B cell (primary cell): ENCODE measurements around the gene STXBP1. TPM values are rescaled to one million over a fixed set of nuclear protein-coding genes. Genes with fewer than 3 reads are reported as not detected.

ENCODE experiments used
- ATAC-seq: fragments of 200-7000 bp; cut with Tn5 transposase; one replicate; pipeline ENCODE4 v1.10.0; 2021; ENCODE audit warnings: low read depth, mild to moderate bottlenecking, moderate number of reproducible peaks, moderate library complexity
- CTCF ChIA-PET: fragments of 350-600 bp; sonication (Branson Sonifier 250); formaldehyde crosslinking; loops from one replicate; lab custom pipeline; 2021; ENCODE audit warnings: antibody characterized with exemption, inconsistent platforms; lab: Charles Lee
- POLR2A ChIA-PET: fragments of 350-600 bp; sonication (Branson Sonifier 250); formaldehyde crosslinking; loops from one replicate; lab custom pipeline; 2021; ENCODE audit warnings: antibody characterized with exemption; lab: Charles Lee
- DNase-seq: peaks from one replicate; pipeline ENCODE4 v3.0.0; 2013
- H2AFZ ChIP-seq: 2 replicates; pipeline ENCODE4 v1.6.1; 2012; ENCODE audit warnings: mild to moderate bottlenecking, low read depth, low read length; ENCODE audit not compliant: insufficient read depth, poor library complexity, severe bottlenecking
- H3K27ac ChIP-seq, 2 donors: 1 replicate in 1 of 2; 2 replicates in 1 of 2; pipeline ENCODE4 v1.5.1; 2012 to 2013; ENCODE audit warnings: low read length in 2 of 2, mild to moderate bottlenecking in 2 of 2, moderate library complexity in 1 of 2
- H3K27me3 ChIP-seq, 4 experiments: fragments of 200-600 bp in 1 of 4; sonication (generic) in 1 of 4; replicated peaks in 1 of 4; 1 replicate in 2 of 4; 2 replicates in 2 of 4; pipeline versions ENCODE4 v1.6.1 to v1.7.0; 2013 to 2016; ENCODE audit warnings: low read length in 3 of 4, mild to moderate bottlenecking in 2 of 4, mixed read lengths in 1 of 4, moderate library complexity in 1 of 4; ENCODE audit not compliant: insufficient read depth in 4 of 4, control insufficient read depth in 3 of 4; ENCODE audit errors: control extremely low read depth in 1 of 4
- H3K36me3 ChIP-seq, 2 experiments: replicated peaks in 1 of 2; 1 replicate in 1 of 2; 2 replicates in 1 of 2; pipeline versions ENCODE4 v1.6.1 to v1.7.1; 2013; ENCODE audit warnings: low read length in 1 of 2; ENCODE audit not compliant: insufficient read depth in 2 of 2, control insufficient read depth in 1 of 2; ENCODE audit errors: control extremely low read depth in 1 of 2, extremely low read depth in 1 of 2
- H3K4me1 ChIP-seq, 2 donors: fragments of 200-600 bp in 1 of 2; sonication (generic) in 1 of 2; 1 replicate in 1 of 2; 2 replicates in 1 of 2; pipeline versions ENCODE4 v1.5.1 to v1.6.1; 2013 to 2017; ENCODE audit warnings: low read length in 2 of 2; ENCODE audit not compliant: control insufficient read depth in 2 of 2, insufficient read depth in 2 of 2
- H3K4me2 ChIP-seq: replicated peaks from 2 replicates; pipeline ENCODE3; 2012; ENCODE audit warnings: mild to moderate bottlenecking, low read depth, low read length; ENCODE audit not compliant: poor library complexity, severe bottlenecking
- H3K4me3 ChIP-seq, 5 experiments: fragments of 200-600 bp in 1 of 5; sonication (generic) in 1 of 5; 1 replicate in 3 of 5; 2 replicates in 2 of 5; pipeline versions ENCODE4 v1.5.1 to v1.7.0; 2011 to 2016; ENCODE audit warnings: low read length in 4 of 5, mild to moderate bottlenecking in 4 of 5, low read depth in 2 of 5, control low read depth in 1 of 5, moderate library complexity in 1 of 5; ENCODE audit not compliant: insufficient read depth in 1 of 5; ENCODE audit errors: control extremely low read depth in 1 of 5, extremely low read depth in 1 of 5
- H3K79me2 ChIP-seq: fragments of 200-600 bp; sonication (generic); one replicate; pipeline ENCODE4 v1.6.0; 2016; ENCODE audit warnings: low read length; ENCODE audit not compliant: control insufficient read depth, insufficient read depth
- H3K9ac ChIP-seq: fragments of 200-600 bp; sonication (generic); 2 replicates; pipeline ENCODE4 v1.6.1; 2017; ENCODE audit warnings: mild to moderate bottlenecking, low read length, moderate library complexity
- H3K9me3 ChIP-seq, 3 donors: one replicate each; pipeline versions ENCODE4 v1.6.1 to v1.7.1; 2013; ENCODE audit warnings: low read length in 2 of 3; ENCODE audit not compliant: control insufficient read depth in 2 of 3, insufficient read depth in 1 of 3; ENCODE audit errors: control extremely low read depth in 1 of 3
- H4K20me1 ChIP-seq: 2 replicates; pipeline ENCODE4 v1.6.0; 2012; ENCODE audit warnings: mild to moderate bottlenecking, low read length; ENCODE audit not compliant: insufficient read depth, control insufficient read depth, poor library complexity, severe bottlenecking
- H3K27ac Mint-ChIP-seq: one replicate; pipeline ENCODE4 v1.8.0; 2021; ENCODE audit warnings: mixed read lengths
- H3K27me3 Mint-ChIP-seq: one replicate; pipeline ENCODE4 v1.8.0; 2021; ENCODE audit warnings: mixed read lengths
- H3K4me1 Mint-ChIP-seq: one replicate; pipeline ENCODE4 v1.8.0; 2021; ENCODE audit warnings: mixed read lengths
- H3K4me3 Mint-ChIP-seq: one replicate; pipeline ENCODE4 v1.8.0; 2021; ENCODE audit warnings: mixed read lengths
- H3K9me3 Mint-ChIP-seq: one replicate; pipeline ENCODE4 v1.8.0; 2022; ENCODE audit warnings: mixed read lengths; ENCODE audit not compliant: insufficient read depth
- CTCF ChIP-seq: fragments of 200-600 bp; IDR thresholded peaks from one replicate; pipeline ENCODE4 v1.8.0; 2022; ENCODE audit warnings: antibody characterized with exemption, mild to moderate bottlenecking
- EZH2 ChIP-seq: IDR thresholded peaks from 2 replicates; pipeline ENCODE4 v1.6.1; 2012; ENCODE audit warnings: borderline replicate concordance, low read depth, mild to moderate bottlenecking, moderate library complexity, low read length; ENCODE audit not compliant: insufficient read depth, poor library complexity, severe bottlenecking
- WGBS: methylation state at CpG from one replicate; pipeline ENCODE4 v1.1.5; 2013; ENCODE audit warnings: missing lambda C conversion rate; ENCODE audit not compliant: insufficient coverage; 5-methylcytosine and 5-hydroxymethylcytosine counted together
- intact Hi-C: fragments of 100-400 bp; cut with micrococcal nuclease; formaldehyde crosslinking; loops from one replicate; pipeline ENCODE4 v1.10.0; 2022
- polyA plus RNA-seq: library from polyadenylated mRNA; depleted of rRNA; stranded (reverse); fragments of >200 nt; gene quantifications from 2 replicates; pipeline ENCODE4 v1.2.3, GENCODE V29; 2012
- total RNA-seq, 2 donors: library from RNA; stranded (reverse); fragments of 120-200 nt in 1 of 2; gene quantifications; 1 replicate in 1 of 2; 2 replicates in 1 of 2; pipeline versions ENCODE4 v1.2.3 to v1.2.4, GENCODE V29; 2013 to 2022

The STXBP1 gene
- total and polyA plus RNA-seq, 2 donors (not counting 1 experiment from before 2014, with no cell fraction given), result 0.62 TPM; not detected in 1

- Histone ChIP-seq H3K79me2 (no peaks in the 10 kb centered on the region), H3K9me3 (no peaks in the 10 kb centered on the region), H3K4me2 (no peak overlapping the region), H2AFZ (no peak overlapping the region), H3K4me1 (no peaks in the 10 kb centered on the region), H3K27me3 (peaks cover 0 to 24% (median 5%) of the 10 kb centered on the region in 4 experiments), H4K20me1 (no peaks in the 10 kb centered on the region), H3K36me3 (no peaks in the 10 kb centered on the region), H3K9ac (no peak overlapping the region), H3K27ac (no peak overlapping the region), H3K4me3 (no peak overlapping the region)
- 6% methylated on average over 7 of the region's 8 CpGs for WGBS
- H3K27me3 Mint-ChIP-seq, result peaks cover 35% of the 10 kb centered on the region
- TF ChIP-seq CTCF, result peak; percentile 72
- TF ChIP-seq EZH2, result no peak
- H3K27ac Mint-ChIP-seq, result no peak overlapping the region
- intact Hi-C loops, result loop anchor here (1.0 to 5.0 kb wide), 3 partner anchors 144 to 332 kb away; no protein-coding TSS in a partner anchor
- ATAC-seq (peak; percentile 49), DNase-seq (peak; percentile 52)
- H3K9me3 Mint-ChIP-seq, result no peaks in the 10 kb centered on the region
- H3K4me1 Mint-ChIP-seq, result no peaks in the 10 kb centered on the region
- no peak overlapping the region for H3K4me3 Mint-ChIP-seq
- ChIA-PET CTCF (interaction anchor here (0.6 to 9.7 kb wide), 19 partner anchors 9 to 332 kb away, joined by 3 to 80 read pairs (median 4); partner anchors contain the start of genes PTRH1 and TOR2A), POLR2A (no interaction called here)
These were observed 22.1 kb upstream of the STXBP1 start for GRCh38 chr9:127589955-127590370.

GRCh38 chr9:127595611-127596010 lies 16.5 kb upstream of the STXBP1 start:
- Histone ChIP-seq H3K27me3 (peaks cover 0 to 5% (median 0%) of the 10 kb centered on the region in 4 experiments), H3K36me3 (no peaks in the 10 kb centered on the region), H3K79me2 (no peaks in the 10 kb centered on the region), H2AFZ (no peak overlapping the region), H3K4me1 (no peaks in the 10 kb centered on the region), H3K4me3 (no peak overlapping the region), H3K9me3 (no peaks in the 10 kb centered on the region), H3K4me2 (no peak overlapping the region), H3K27ac (no peak overlapping the region), H4K20me1 (no peaks in the 10 kb centered on the region), H3K9ac (no peak overlapping the region)
- Mint-ChIP-seq H3K9me3 (no peaks in the 10 kb centered on the region), H3K27ac (no peak overlapping the region), H3K27me3 (peaks cover 11% of the 10 kb centered on the region), H3K4me3 (no peak overlapping the region), H3K4me1 (no peaks in the 10 kb centered on the region)
- ChIA-PET POLR2A (no interaction called here), CTCF (interaction anchor here (0.5 to 1.4 kb wide), 3 partner anchors 10 to 274 kb away, joined by 3 to 7 read pairs (median 4); no protein-coding TSS in a partner anchor)
- ATAC-seq (no peak), DNase-seq (no peak)
- intact Hi-C loops, result no loop called here
- TF ChIP-seq CTCF (no peak), EZH2 (no peak)
- WGBS, result 72% methylated on average over 3 of the region's 5 CpGs
